ENCODE measurements around the gene GAGE13.
"Not testable (repeated sequence)": the region's sequence is repeated elsewhere in the genome, so short reads cannot be mapped to it uniquely, and the experiment has no call there.

GAGE13 gene

DNA sequence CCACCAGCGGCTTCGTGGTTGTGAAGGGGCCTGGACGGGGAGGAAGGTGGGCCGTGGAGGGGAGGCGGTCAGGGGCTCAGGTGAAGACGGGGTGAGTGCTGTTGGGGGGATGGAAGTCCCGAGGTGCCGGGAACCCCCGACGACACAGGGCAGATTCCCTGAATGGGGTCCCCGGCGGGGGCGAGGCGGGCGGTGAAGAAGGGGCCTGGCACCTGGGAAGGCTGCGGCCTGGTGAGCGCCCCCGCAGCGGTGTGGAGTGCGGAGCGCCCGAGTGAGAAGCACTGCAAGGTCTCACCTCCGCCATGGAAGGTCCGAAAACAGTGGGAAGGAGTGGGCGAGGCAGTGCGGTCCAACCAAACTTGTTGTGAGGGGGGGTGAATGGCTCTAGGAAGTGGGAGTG lies 459 bp downstream of the GAGE13 start:
- not testable (repeated sequence) for DNase-seq (ENCODE audit: low spot score)

- DNase-seq (ENCODE audit: low spot score), result not testable (repeated sequence)
Observed at GRCh38 chrX:49341449-49341848, 10.1 kb downstream of the GAGE13 start.

- DNase-seq (ENCODE audit: low spot score), result not testable (repeated sequence)
Observed at GRCh38 chrX:49344496-49345175, 13.3 kb downstream of the GAGE13 start.

GRCh38 chrX:49345402-49345801 lies 14.0 kb downstream of the GAGE13 start:
- not testable (repeated sequence) for DNase-seq (ENCODE audit: low spot score)

GRCh38 chrX:49346150-49346549 lies 14.8 kb downstream of the GAGE13 start:
- not testable (repeated sequence) for DNase-seq (ENCODE audit: low spot score)

All from HuH-7.5 (cell line).